Upper lobe of left lung (tissue), 4 donors: ENCODE measurements around the gene GMDS.

ENCODE experiments used
- POLR2A ChIP-seq, 4 donors: fragments of 450-650 bp; IDR thresholded peaks; one replicate each; pipeline ENCODE4 v1.5.1; 2016 to 2017; ENCODE audit warnings: antibody characterized with exemption in 4 of 4, mild to moderate bottlenecking in 2 of 4
- TF ChIP-seq, protein P1 (sequence below), 6 experiments: fragments of 450-650 bp in 4 of 6; fragments of 200-600 bp in 2 of 6; sonication (generic) in 2 of 6; IDR thresholded peaks; one replicate each; pipeline ENCODE4 v1.5.1; 2016 to 2019; ENCODE audit warnings: antibody characterized with exemption in 6 of 6

DNA sequence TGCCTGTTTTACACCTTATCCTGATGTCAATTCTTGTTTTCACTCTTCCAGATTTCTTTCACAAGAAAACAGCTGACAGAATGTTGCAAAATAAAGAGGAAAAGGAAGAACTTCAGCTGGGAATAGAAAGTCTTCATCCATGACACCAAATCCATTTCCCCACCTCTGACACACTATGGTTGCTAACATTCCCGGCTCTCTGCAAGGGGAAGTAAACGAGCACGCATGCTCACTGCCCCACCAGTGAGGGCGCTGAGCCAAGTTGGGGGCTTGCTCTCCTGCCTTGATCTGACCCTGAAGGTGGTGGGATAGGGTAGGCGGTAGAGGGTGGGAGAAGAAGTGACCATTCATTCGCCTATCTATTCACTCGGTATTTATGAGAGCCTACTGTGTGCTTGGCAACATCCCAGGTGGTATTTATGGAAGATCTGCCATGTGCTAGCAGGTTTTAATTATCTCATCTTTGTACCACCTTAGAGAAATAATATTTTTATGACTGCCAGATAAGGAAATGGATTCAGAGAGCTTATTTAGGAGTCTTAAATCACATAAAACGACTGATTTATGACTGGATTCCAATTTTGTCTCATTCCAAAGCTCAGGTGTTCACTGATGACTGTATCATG is 429.5 kb downstream of the GMDS start:
- TF ChIP-seq POLR2A (IDR thresholded peaks at IDR 0.05): no peak
- TF ChIP-seq, protein P1, sequence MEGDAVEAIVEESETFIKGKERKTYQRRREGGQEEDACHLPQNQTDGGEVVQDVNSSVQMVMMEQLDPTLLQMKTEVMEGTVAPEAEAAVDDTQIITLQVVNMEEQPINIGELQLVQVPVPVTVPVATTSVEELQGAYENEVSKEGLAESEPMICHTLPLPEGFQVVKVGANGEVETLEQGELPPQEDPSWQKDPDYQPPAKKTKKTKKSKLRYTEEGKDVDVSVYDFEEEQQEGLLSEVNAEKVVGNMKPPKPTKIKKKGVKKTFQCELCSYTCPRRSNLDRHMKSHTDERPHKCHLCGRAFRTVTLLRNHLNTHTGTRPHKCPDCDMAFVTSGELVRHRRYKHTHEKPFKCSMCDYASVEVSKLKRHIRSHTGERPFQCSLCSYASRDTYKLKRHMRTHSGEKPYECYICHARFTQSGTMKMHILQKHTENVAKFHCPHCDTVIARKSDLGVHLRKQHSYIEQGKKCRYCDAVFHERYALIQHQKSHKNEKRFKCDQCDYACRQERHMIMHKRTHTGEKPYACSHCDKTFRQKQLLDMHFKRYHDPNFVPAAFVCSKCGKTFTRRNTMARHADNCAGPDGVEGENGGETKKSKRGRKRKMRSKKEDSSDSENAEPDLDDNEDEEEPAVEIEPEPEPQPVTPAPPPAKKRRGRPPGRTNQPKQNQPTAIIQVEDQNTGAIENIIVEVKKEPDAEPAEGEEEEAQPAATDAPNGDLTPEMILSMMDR (IDR thresholded peaks at IDR 0.05): no peak
